NT2/D1 (cell line): ENCODE measurements around the gene CD2.

Source experiments
- DNase-seq: peaks from one replicate; pipeline ENCODE4 v3.0.0-alpha.2; 2011; ENCODE audit warnings: low read depth, low spot score
- H3K27me3 ChIP-seq: 2 replicates; pipeline ENCODE4 v1.6.0; 2011; ENCODE audit warnings: mild to moderate bottlenecking; ENCODE audit not compliant: insufficient read length, insufficient read depth
- H3K36me3 ChIP-seq: 2 replicates; pipeline ENCODE4 v1.6.1; 2011; ENCODE audit warnings: mild to moderate bottlenecking, low read length, mixed read lengths; ENCODE audit not compliant: insufficient read depth, insufficient read length
- H3K4me1 ChIP-seq: 2 replicates; pipeline ENCODE4 v1.5.1; 2011; ENCODE audit not compliant: insufficient read depth, insufficient read length
- H3K4me3 ChIP-seq: 2 replicates; pipeline ENCODE4 v1.5.1; 2011; ENCODE audit warnings: low read depth; ENCODE audit not compliant: insufficient read length
- H3K9ac ChIP-seq: 2 replicates; pipeline ENCODE4 v1.6.0; 2011; ENCODE audit warnings: low read depth; ENCODE audit not compliant: insufficient read length
- H3K9me3 ChIP-seq: 2 replicates; pipeline ENCODE4 v1.5.1; 2011; ENCODE audit warnings: mild to moderate bottlenecking, low read length; ENCODE audit not compliant: insufficient read depth
- SUZ12 ChIP-seq: IDR thresholded peaks from 2 replicates; pipeline ENCODE4 v1.6.1; 2011; ENCODE audit not compliant: insufficient read length, insufficient read depth; ENCODE audit errors: extremely low read depth
- YY1 ChIP-seq: IDR thresholded peaks from 2 replicates; pipeline ENCODE4 v1.6.1; 2011; ENCODE audit not compliant: insufficient read length, insufficient read depth
- ZNF274 ChIP-seq: IDR thresholded peaks from 2 replicates; pipeline ENCODE4 v1.6.1; 2011; ENCODE audit warnings: mild to moderate bottlenecking, low read depth, low read length

CD2 gene

DNA sequence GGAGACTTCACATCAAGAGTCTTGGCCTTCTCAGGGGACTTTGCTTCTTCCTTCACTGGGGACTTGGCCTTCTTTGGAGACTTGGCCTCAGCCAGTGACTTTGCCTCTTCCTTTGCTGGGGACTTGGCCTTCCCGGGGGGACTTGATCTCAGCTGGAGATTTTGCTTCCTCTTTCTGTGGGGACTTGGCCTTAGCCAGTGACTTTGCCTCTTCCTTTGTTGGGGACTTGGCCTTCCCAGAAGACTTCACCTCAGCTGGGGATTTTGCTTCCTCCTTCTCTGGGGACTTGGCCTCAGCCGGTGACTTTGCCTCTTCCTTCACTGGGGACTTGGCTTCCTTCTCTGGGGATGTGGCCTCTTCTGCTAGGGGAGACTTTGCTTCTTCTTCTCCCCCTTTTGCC is 13.5 kb upstream of the CD2 start:
- no peaks in the 10 kb centered on the region for H3K36me3 ChIP-seq
- peaks cover 45% of the 10 kb centered on the region for H3K9me3 ChIP-seq
- H3K4me3 ChIP-seq: no peak overlapping the region
- H3K27me3 ChIP-seq: no peaks in the 10 kb centered on the region
- no peaks in the 10 kb centered on the region for H3K4me1 ChIP-seq
- TF ChIP-seq ZNF274: no peak
- TF ChIP-seq YY1: no peak
- TF ChIP-seq SUZ12: no peak
- H3K9ac ChIP-seq: no peak overlapping the region
- no peak for DNase-seq

DNA sequence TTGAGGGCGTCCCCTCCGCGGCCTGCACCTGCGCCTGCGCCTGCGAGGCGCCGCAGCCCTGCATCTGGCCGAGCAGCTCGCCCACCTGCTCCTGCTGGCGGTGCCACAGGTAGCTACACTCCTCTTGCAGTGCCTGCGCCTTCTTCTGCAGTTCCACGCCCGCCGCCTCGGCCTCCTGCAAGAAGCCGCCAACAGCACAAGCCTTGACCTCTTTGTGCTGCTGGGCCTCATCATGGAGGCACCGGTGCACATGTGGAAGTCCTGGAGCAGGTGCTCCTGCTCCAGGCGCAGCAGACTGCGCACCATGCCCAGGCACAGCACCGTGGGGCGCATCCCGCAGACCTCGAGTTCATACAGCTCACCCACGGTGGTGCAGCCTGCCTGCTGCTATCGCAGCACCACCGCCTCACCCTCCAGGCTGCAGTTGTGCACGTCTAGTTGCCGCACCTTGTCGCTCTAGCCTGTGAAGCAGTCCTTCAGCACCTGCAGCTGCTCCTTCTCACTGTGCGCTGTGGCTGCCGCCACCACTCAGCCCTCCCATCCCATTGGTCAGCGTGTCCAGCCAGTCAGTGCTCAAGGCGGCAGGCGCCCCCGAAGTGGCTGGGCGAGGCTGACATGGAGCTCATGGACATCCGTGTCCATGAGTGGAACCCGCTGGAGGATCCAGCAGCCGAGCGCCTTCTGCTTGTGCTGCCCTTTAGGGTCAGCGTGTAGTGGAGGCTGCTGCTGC is 12.2 kb upstream of the CD2 start:
- Histone ChIP-seq H3K4me1 (no peaks in the 10 kb centered on the region), H3K9me3 (peaks cover 56% of the 10 kb centered on the region), H3K36me3 (no peaks in the 10 kb centered on the region), H3K4me3 (no peak overlapping the region), H3K9ac (no peak overlapping the region), H3K27me3 (no peaks in the 10 kb centered on the region)
- TF ChIP-seq ZNF274 (no peak), YY1 (no peak), SUZ12 (no peak)
- DNase-seq: no peak

DNA sequence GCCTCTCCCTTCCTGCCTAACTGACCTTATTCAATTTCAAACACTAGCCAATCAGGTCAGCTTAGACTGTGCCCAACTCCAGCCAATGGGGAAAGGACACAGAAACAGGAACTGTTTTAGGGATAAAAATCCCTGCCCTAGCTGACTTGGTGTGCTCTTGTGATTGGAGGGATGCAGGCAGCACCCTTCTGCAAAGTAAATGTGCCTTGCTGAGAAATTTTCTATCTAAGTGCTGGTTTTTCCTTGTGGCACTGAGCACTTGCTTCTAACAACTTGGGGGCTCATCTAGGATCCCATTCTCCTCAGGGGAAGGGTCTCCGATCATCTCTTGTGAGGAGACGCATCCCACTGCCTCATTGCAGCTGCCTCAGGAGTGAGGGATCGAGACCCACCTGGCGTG is 10.7 kb upstream of the CD2 start:
- Histone ChIP-seq H3K9me3 (peaks cover 72% of the 10 kb centered on the region), H3K36me3 (no peaks in the 10 kb centered on the region), H3K4me1 (no peaks in the 10 kb centered on the region), H3K4me3 (no peak overlapping the region), H3K27me3 (no peaks in the 10 kb centered on the region), H3K9ac (no peak overlapping the region)
- DNase-seq: no peak
- no peak for TF ChIP-seq SUZ12
- no peak for TF ChIP-seq YY1
- TF ChIP-seq ZNF274: no peak

DNA sequence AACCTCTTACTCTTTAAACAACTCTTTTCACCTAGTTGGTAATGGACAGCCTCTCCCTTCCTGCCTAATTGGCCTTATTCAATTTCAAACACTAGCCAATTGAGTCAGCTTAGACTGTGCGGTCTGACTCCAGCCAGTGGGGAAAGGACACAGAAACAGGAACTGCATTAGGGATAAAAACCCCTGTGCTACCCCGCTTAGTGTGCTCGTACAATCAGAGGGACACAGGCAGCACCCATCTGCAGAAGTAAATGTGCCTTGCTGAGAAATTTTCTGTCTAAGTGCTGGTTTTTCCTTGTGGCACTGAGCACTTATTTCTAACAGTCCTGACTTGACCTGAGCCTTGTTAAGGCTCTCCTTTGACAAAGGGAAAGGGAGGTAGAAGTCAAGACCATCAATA is 6.0 kb upstream of the CD2 start:
- H3K9me3 ChIP-seq: peaks cover 69% of the 10 kb centered on the region
- H3K36me3 ChIP-seq: no peaks in the 10 kb centered on the region
- no peaks in the 10 kb centered on the region for H3K27me3 ChIP-seq
- H3K4me1 ChIP-seq: no peaks in the 10 kb centered on the region
- no peak for TF ChIP-seq ZNF274
- TF ChIP-seq SUZ12: no peak
- no peak for TF ChIP-seq YY1
- no peak overlapping the region for H3K9ac ChIP-seq
- no peak overlapping the region for H3K4me3 ChIP-seq
- DNase-seq: no peak

DNA sequence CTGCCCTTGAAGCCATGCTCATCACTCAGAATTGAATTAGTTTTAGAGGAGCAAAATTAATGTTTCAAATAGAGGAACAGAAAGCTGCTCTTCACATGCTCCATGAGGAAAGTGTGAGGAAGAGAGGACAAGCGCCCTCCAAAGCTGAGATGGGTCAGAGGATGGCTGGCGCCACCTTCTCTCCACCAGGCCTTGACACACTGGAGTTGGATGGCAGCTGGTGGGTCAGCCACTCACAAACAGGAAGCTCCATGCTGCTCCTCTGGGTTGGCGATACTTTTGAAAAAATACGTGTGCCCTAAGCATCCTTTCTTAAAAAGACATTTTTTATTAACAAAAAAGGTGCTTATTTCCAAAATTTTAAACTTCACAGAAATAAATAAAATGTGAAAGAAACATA is 3.1 kb upstream of the CD2 start:
- no peaks in the 10 kb centered on the region for H3K27me3 ChIP-seq
- H3K36me3 ChIP-seq: no peaks in the 10 kb centered on the region
- DNase-seq: no peak
- no peaks in the 10 kb centered on the region for H3K4me1 ChIP-seq
- H3K4me3 ChIP-seq: no peak overlapping the region
- H3K9ac ChIP-seq: no peak overlapping the region
- peaks cover 42% of the 10 kb centered on the region for H3K9me3 ChIP-seq
- TF ChIP-seq ZNF274 (no peak), SUZ12 (no peak), YY1 (no peak)

DNA sequence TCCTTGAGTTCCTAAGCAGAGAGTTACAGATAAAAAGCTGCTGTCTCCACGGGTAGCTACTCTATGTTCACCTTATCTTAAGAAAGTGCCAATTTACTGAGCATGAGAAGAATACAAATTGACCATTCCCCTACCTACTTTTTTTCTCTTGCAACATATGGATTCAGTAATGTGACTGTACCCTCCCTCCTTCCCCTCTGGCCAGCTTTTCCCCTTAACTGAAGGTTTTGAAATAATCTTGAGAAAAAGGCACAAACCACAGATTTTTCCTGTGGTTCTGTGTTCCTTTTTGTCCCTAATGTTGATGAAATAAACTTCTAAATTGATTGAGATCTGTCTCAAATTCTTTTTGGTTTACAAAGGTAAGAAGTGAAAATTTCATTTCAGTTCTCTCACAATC is 2.6 kb upstream of the CD2 start:
- Histone ChIP-seq H3K4me3 (no peak overlapping the region), H3K27me3 (no peaks in the 10 kb centered on the region), H3K9ac (no peak overlapping the region), H3K9me3 (peaks cover 37% of the 10 kb centered on the region), H3K36me3 (no peaks in the 10 kb centered on the region), H3K4me1 (no peaks in the 10 kb centered on the region)
- no peak for DNase-seq
- no peak for TF ChIP-seq ZNF274
- TF ChIP-seq SUZ12: no peak
- TF ChIP-seq YY1: no peak

DNA sequence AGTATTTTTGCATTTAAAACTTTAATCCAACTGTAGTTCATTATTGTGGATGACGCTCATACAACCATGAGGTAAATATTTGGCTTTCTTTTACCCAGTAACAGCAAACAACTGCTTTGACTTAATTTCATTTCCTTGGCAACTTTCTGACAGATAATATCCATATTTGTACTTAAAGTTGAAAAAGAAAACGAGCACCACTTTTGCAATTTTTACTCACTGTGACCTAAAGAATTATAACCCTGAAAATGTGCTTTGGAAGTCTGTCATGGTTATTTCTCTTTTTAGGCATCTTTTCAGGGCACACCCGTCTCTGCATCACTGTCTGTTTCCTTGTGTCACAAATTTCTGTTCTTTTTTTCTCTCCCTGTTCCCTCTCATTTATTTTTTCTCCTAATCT is 918 bp upstream of the CD2 start:
- no peak overlapping the region for H3K4me3 ChIP-seq
- no peaks in the 10 kb centered on the region for H3K36me3 ChIP-seq
- peaks cover 21% of the 10 kb centered on the region for H3K9me3 ChIP-seq
- DNase-seq: no peak
- H3K27me3 ChIP-seq: no peaks in the 10 kb centered on the region
- H3K4me1 ChIP-seq: no peaks in the 10 kb centered on the region
- no peak overlapping the region for H3K9ac ChIP-seq
- TF ChIP-seq YY1: no peak
- TF ChIP-seq SUZ12: no peak
- TF ChIP-seq ZNF274: no peak
